Measurements from ENCODE around the gene PRKCZ. TPM values are rescaled to one million over a fixed set of nuclear protein-coding genes. Genes with fewer than 3 reads are reported as not detected.
A peak's percentile ranks its signal among the peaks of the same experiment; 100 is the strongest.

The PRKCZ gene
- total and polyA plus RNA-seq, 9 of the 15 experiments (the other 6 are each of a cell fraction or from before 2014, with no cell fraction given) = 0.07 to 3.1 (median 1.3) TPM

GRCh38 chr1:2212532-2213491 is 162.6 kb downstream of the PRKCZ start (continued):
- TF ChIP-seq AFF4 (CRISPR knock-in tag; IDR thresholded peaks at IDR 0.05) = peak; percentile 83; the same call in 1 of the 2 replicates
- TF ChIP-seq ZNF3 (CRISPR knock-in tag; IDR thresholded peaks at IDR 0.05) = no peak
- peak; percentile 59 for TF ChIP-seq RBBP5 (IDR thresholded peaks at IDR 0.05; ENCODE audit: borderline replicate concordance, insufficient read depth, low read length, poor library complexity, severe bottlenecking)
- TF ChIP-seq, protein P1, sequence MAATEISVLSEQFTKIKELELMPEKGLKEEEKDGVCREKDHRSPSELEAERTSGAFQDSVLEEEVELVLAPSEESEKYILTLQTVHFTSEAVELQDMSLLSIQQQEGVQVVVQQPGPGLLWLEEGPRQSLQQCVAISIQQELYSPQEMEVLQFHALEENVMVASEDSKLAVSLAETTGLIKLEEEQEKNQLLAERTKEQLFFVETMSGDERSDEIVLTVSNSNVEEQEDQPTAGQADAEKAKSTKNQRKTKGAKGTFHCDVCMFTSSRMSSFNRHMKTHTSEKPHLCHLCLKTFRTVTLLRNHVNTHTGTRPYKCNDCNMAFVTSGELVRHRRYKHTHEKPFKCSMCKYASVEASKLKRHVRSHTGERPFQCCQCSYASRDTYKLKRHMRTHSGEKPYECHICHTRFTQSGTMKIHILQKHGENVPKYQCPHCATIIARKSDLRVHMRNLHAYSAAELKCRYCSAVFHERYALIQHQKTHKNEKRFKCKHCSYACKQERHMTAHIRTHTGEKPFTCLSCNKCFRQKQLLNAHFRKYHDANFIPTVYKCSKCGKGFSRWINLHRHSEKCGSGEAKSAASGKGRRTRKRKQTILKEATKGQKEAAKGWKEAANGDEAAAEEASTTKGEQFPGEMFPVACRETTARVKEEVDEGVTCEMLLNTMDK (IDR thresholded peaks at IDR 0.05; ENCODE audit: borderline replicate concordance, insufficient read depth, low read depth, low read length, poor library complexity, severe bottlenecking) = no peak
- TF ChIP-seq POLR2AphosphoS5 (IDR thresholded peaks at IDR 0.05; ENCODE audit: control insufficient read depth, insufficient read depth, low read depth, low read length) = no peak
- TF ChIP-seq SIRT6 (IDR thresholded peaks at IDR 0.05; ENCODE audit: low read depth, low read length) = no peak
- peak; percentile 92 for TF ChIP-seq RFX1 (IDR thresholded peaks at IDR 0.05)
- TF ChIP-seq GABPB1 (CRISPR knock-in tag; IDR thresholded peaks at IDR 0.05) = peak; percentile 63
- peak; percentile 68 for TF ChIP-seq KDM5B (IDR thresholded peaks at IDR 0.05; ENCODE audit: insufficient replicate concordance, low read depth, low read length)
- no peak for TF ChIP-seq ZNF165 (CRISPR knock-in tag; IDR thresholded peaks at IDR 0.05; ENCODE audit: borderline replicate concordance)
- TF ChIP-seq, protein P2, sequence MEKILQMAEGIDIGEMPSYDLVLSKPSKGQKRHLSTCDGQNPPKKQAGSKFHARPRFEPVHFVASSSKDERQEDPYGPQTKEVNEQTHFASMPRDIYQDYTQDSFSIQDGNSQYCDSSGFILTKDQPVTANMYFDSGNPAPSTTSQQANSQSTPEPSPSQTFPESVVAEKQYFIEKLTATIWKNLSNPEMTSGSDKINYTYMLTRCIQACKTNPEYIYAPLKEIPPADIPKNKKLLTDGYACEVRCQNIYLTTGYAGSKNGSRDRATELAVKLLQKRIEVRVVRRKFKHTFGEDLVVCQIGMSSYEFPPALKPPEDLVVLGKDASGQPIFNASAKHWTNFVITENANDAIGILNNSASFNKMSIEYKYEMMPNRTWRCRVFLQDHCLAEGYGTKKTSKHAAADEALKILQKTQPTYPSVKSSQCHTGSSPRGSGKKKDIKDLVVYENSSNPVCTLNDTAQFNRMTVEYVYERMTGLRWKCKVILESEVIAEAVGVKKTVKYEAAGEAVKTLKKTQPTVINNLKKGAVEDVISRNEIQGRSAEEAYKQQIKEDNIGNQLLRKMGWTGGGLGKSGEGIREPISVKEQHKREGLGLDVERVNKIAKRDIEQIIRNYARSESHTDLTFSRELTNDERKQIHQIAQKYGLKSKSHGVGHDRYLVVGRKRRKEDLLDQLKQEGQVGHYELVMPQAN (IDR thresholded peaks at IDR 0.05; ENCODE audit: borderline replicate concordance) = peak; percentile 38; the same call in 1 of the 2 replicates
- TF ChIP-seq CGGBP1 (CRISPR knock-in tag; IDR thresholded peaks at IDR 0.05) = no peak
- TF ChIP-seq FIP1L1 (IDR thresholded peaks at IDR 0.05; ENCODE audit: low read depth, low read length, poor library complexity, severe bottlenecking) = no peak
